ENCODE data around the gene MAP6. TPM values are rescaled to one million over a fixed set of nuclear protein-coding genes. Genes with fewer than 3 reads are reported as not detected.

The MAP6 gene
- total and polyA plus RNA-seq, 2 of the 13 experiments (the other 11 are each of a cell fraction or from before 2014, with no cell fraction given), result 0.04 TPM; not detected in 1

DNA sequence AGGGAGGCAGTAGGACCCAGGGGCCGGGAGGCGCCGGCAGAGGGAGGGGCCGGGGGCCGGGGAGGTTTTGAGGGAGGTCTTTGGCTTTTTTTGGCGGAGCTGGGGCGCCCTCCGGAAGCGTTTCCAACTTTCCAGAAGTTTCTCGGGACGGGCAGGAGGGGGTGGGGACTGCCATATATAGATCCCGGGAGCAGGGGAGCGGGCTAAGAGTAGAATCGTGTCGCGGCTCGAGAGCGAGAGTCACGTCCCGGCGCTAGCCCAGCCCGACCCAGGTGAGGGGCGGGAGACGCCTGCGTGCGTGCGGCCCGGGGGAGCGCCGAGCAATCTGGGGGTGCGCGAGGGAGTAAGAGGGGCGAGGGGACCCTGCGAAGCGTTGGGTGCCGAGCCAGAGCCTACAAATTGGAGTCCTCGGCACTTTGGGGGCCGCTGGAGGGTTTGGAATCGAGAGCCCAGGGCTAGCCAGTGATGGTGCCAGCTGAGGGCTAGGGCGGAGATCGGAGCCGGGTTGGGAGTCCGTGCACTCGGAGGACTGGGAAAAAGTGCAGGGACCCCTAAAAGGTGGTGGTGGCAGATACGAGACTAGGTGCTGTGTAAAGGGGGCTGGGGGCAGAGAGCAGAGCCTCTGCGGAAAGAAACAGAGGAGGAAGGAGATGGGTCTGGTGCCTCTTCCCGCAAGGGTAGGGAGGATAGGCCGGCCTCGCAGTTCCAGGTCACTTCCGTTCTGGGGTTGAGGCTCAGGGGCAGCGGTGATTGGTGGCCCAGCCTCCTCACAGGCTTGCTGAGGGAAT lies 106.6 kb downstream of the MAP6 start, which contains the start of gene SERPINH1 (continued):
- peak; percentile 40; the same call in 1 of the 2 replicates for TF ChIP-seq MAZ (IDR thresholded peaks at IDR 0.05; ENCODE audit: borderline replicate concordance, low read depth, low read length)
- TF ChIP-seq MAZ (CRISPR knock-in tag; IDR thresholded peaks at IDR 0.05; ENCODE audit: low read depth), result no peak
- TF ChIP-seq, protein P1, sequence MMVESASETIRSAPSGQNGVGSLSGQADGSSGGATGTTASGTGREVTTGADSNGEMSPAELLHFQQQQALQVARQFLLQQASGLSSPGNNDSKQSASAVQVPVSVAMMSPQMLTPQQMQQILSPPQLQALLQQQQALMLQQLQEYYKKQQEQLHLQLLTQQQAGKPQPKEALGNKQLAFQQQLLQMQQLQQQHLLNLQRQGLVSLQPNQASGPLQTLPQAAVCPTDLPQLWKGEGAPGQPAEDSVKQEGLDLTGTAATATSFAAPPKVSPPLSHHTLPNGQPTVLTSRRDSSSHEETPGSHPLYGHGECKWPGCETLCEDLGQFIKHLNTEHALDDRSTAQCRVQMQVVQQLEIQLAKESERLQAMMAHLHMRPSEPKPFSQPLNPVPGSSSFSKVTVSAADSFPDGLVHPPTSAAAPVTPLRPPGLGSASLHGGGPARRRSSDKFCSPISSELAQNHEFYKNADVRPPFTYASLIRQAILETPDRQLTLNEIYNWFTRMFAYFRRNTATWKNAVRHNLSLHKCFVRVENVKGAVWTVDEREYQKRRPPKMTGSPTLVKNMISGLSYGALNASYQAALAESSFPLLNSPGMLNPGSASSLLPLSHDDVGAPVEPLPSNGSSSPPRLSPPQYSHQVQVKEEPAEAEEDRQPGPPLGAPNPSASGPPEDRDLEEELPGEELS (CRISPR knock-in tag; IDR thresholded peaks at IDR 0.05), result no peak; the same call in 1 of the 2 replicates
- TF ChIP-seq, protein P2, sequence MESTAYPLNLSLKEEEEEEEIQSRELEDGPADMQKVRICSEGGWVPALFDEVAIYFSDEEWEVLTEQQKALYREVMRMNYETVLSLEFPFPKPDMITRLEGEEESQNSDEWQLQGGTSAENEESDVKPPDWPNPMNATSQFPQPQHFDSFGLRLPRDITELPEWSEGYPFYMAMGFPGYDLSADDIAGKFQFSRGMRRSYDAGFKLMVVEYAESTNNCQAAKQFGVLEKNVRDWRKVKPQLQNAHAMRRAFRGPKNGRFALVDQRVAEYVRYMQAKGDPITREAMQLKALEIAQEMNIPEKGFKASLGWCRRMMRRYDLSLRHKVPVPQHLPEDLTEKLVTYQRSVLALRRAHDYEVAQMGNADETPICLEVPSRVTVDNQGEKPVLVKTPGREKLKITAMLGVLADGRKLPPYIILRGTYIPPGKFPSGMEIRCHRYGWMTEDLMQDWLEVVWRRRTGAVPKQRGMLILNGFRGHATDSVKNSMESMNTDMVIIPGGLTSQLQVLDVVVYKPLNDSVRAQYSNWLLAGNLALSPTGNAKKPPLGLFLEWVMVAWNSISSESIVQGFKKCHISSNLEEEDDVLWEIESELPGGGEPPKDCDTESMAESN (CRISPR knock-in tag; conservative IDR thresholded peaks at IDR 0.05), result no peak; the same call in 1 of the 2 replicates
- TF ChIP-seq KDM2A (CRISPR knock-in tag; IDR thresholded peaks at IDR 0.05; ENCODE audit: borderline replicate concordance, low read depth), result 0 out of 2 replicates have a peak, but pooled peaks have one; percentile 35
- TF ChIP-seq ETV6 (CRISPR knock-in tag; conservative IDR thresholded peaks at IDR 0.05), result no peak
- no peak for TF ChIP-seq DPF2 (CRISPR knock-in tag; IDR thresholded peaks at IDR 0.05; ENCODE audit: borderline replicate concordance, low read depth)
- peak; percentile 63; the same call in 1 of the 2 replicates for TF ChIP-seq SRF (IDR thresholded peaks at IDR 0.05; ENCODE audit: low read depth, low read length)
- TF ChIP-seq AGO2 (optimal IDR thresholded peaks at IDR 0.05; ENCODE audit: low read depth, low read length), result peak; percentile 98
- TF ChIP-seq, protein P3, sequence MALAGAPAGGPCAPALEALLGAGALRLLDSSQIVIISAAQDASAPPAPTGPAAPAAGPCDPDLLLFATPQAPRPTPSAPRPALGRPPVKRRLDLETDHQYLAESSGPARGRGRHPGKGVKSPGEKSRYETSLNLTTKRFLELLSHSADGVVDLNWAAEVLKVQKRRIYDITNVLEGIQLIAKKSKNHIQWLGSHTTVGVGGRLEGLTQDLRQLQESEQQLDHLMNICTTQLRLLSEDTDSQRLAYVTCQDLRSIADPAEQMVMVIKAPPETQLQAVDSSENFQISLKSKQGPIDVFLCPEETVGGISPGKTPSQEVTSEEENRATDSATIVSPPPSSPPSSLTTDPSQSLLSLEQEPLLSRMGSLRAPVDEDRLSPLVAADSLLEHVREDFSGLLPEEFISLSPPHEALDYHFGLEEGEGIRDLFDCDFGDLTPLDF (CRISPR knock-in tag; IDR thresholded peaks at IDR 0.05), result no peak
- TF ChIP-seq, protein P4, sequence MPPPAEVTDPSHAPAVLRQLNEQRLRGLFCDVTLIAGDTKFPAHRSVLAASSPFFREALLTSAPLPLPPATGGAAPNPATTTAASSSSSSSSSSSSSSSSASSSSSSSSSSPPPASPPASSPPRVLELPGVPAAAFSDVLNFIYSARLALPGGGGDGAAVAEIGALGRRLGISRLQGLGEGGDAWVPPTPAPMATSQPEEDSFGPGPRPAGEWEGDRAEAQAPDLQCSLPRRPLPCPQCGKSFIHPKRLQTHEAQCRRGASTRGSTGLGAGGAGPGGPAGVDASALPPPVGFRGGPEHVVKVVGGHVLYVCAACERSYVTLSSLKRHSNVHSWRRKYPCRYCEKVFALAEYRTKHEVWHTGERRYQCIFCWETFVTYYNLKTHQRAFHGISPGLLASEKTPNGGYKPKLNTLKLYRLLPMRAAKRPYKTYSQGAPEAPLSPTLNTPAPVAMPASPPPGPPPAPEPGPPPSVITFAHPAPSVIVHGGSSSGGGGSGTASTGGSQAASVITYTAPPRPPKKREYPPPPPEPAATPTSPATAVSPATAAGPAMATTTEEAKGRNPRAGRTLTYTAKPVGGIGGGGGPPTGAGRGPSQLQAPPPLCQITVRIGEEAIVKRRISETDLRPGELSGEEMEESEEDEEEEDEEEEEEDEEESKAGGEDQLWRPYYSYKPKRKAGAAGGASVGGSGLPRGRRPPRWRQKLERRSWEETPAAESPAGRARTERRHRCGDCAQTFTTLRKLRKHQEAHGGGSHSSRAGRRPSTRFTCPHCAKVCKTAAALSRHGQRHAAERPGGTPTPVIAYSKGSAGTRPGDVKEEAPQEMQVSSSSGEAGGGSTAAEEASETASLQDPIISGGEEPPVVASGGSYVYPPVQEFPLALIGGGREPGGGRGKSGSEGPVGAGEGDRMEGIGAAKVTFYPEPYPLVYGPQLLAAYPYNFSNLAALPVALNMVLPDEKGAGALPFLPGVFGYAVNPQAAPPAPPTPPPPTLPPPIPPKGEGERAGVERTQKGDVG (CRISPR knock-in tag; IDR thresholded peaks at IDR 0.05; ENCODE audit: borderline replicate concordance), result no peak
- TF ChIP-seq, protein P5, sequence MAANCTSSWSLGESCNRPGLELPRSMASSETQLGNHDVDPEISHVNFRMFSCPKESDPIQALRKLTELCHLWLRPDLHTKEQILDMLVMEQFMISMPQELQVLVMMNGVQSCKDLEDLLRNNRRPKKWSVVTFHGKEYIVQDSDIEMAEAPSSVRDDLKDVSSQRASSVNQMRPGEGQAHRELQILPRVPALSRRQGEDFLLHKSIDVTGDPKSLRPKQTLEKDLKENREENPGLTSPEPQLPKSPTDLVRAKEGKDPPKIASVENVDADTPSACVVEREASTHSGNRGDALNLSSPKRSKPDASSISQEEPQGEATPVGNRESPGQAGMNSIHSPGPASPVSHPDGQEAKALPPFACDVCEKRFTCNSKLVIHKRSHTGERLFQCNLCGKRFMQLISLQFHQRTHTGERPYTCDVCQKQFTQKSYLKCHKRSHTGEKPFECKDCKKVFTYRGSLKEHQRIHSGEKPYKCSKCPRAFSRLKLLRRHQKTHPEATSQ (CRISPR knock-in tag; IDR thresholded peaks at IDR 0.05; ENCODE audit: borderline replicate concordance), result no peak; the same call in 1 of the 2 replicates
- TF ChIP-seq NR2F2 (IDR thresholded peaks at IDR 0.05; ENCODE audit: borderline replicate concordance, low read depth), result no peak
- no peak for TF ChIP-seq TRIM24 (CRISPR knock-in tag; IDR thresholded peaks at IDR 0.05)
- TF ChIP-seq KMT2B (CRISPR knock-in tag; IDR thresholded peaks at IDR 0.05), result no peak
- TF ChIP-seq KLF6 (CRISPR knock-in tag; IDR thresholded peaks at IDR 0.05), result 0 out of 2 replicates have a peak, but pooled peaks have one; percentile 36
- TF ChIP-seq GABPA (IDR thresholded peaks at IDR 0.05; ENCODE audit: low read depth, low read length), result peak; percentile 71
- peak; percentile 94 for TF ChIP-seq GABPA (CRISPR knock-in tag; IDR thresholded peaks at IDR 0.05; ENCODE audit: low read depth)
- no peak for TF ChIP-seq ZNF160 (CRISPR knock-in tag; IDR thresholded peaks at IDR 0.05)
